ENCODE data around the gene PLXNA4.
A peak's percentile ranks its signal among the peaks of the same experiment; 100 is the strongest.

Gene PLXNA4

DNA sequence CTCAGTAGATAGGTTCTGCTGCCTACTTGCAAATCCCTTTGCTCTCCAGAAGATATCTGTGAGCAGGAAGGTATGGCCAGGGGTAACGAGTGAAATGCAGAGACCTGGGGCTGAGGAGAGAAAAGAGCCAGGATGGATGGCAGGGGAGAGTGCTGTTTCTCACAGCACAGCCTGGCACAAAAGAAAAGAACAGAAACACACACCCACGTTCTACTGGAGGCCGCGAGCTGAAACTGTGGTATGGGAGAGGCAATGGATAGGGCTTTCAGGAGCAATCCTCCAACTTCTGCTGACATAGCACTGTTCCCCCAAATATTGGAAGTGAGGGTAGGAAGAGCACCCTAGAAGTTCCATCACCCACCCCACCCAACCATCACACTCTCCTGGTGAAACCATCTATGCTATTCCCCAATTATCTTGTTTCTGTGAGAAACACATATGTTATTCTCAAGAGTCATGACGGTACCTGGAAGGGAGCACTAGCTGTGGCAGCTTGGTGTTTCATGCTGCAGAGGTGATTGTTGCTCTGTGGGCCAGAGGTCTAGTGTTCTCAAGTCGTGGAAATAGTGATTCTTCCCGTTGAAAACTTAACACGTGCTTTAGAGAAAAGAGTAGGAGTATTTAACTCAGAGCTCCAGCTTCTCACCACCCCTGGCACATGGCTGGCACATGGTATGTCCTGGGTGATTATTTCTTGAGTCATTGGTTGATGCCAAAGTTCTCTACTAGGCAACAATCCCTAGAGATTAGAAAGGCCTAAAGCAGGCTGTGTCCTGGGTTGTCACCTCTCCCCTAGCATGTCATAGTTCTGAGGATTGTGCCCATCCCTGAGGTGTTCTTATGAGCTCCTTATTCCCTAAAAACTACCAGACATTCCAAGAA lies 198.3 kb downstream of the PLXNA4 start:
- DNase-seq = no peak

DNA sequence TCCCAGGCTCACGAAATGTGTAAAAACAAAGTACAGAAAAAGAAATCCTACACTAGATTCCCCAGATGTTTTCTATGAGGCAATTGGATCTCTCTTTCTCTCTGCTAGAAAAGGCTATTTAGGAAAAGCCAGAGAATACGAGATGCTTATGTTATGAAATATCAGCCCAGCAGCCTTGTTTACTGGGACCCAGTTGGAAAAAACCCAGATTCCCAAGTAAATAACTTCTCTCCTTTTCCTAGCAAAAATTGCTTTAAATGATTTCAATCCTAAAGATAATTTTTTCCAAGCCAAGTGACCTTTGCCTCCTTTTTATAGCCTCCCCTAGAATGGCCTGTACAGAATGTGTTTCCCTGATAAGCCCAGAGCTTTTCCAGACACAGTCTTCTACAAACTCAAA lies 199.3 kb downstream of the PLXNA4 start:
- no peak for DNase-seq

DNA sequence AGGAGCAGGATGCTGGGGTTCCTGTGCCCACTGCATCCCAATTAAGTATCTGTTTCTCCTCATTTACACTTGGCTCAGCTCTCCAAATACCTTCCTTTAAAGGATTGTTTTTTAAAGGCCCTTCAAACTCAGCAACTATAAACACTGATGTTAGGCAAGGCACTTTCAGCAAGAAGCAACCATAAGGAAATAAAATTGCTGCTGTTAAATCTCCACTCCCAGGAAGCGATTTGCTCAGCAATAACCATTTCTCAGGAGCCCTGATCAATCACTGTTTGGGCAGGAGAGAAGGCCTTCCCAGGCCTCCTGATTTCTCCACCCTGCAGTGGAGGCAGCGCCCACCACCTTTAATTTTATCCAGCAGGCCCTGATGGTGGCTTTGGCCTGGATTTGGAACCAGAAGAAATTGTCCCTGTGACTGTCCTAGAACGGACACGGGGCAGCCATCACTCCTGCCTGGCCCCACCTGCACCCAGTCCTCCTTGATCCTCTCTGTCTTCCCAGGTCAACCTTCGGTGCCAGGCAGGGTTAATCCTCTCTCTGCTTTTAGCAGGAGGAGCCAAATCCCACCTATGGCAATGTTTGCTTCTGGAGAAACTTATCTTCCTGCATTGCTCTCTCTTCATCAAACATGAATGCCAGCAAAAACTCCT lies 199.8 kb downstream of the PLXNA4 start:
- DNase-seq = no peak

DNA sequence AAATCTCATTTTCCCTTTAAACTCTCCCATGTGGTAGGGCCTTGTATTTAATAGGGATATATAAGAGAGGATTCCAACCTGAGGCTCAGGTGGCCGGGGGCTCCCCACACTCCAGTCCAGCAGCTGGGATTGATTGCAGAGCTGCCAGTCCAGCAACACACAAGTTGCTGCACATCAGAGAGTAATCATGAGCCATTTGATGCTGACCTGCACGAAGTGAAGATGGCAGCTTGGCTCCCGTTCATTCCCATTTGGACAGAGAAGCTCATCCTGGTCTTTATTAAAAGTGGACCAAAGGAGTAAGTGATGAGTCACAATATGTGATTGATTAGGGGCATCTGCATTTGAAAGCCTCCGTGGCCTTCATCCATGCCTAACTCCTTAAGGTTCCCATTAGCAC lies 202.4 kb downstream of the PLXNA4 start:
- no peak for DNase-seq

- no peak for DNase-seq
Measured at GRCh38 chr7:132373041-132373440, 203.2 kb downstream of the PLXNA4 start.

- DNase-seq = no peak
Measured at GRCh38 chr7:132371948-132372347, 204.3 kb downstream of the PLXNA4 start.

DNA sequence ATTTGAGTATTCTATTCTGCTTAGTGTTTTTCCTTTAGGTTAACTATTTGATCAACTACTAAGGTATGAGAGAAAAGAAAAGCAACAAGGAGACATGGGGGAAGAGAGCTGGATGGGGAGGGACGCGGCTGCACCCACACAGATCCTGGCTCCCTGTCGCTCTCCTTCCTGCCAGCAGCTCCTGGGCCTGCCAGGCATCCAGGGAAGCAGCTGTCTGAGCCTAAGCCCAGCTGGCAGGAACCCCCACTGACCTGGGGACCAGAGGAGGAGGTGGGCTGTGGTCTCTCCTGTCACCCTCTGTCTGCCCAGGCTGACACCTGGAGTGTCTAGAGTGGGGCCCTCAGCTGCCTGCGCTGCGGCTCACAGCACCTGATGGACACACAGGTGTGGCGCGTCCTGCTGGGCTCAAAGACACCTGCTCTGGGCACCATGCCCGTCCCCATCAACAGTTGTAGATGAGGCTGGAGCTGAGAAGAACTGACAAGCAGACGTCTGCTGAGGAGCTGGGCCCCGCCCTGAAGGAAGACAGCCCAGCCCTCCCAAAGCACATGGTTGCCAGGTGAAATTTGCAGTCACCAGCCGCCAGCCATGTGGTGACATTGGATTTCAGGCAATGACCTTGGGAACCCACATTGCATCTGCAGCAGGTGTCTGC lies 207.9 kb downstream of the PLXNA4 start:
- peak; percentile 7 for DNase-seq

- DNase-seq = no peak
Measured at GRCh38 chr7:132367795-132368194, 208.5 kb downstream of the PLXNA4 start.

DNA sequence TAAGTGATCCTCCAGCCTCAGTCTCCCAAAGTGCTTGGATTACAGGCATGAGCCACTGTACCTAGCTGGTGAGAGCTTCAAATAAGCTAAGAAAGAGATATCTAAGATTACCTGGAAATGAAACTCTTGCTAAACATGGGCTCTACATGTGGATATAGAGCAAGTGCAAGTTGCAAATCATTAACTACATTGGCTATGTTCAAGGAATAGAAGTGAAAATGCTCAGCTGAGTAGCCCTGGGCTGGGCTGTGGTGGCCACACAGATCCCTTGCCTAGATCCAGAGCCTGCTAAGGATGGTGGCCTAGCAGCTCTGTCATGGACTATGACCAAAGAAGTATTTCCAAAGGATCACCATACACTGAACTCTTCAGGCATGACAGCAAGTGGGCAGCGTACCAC lies 209.3 kb downstream of the PLXNA4 start:
- DNase-seq = no peak

DNA sequence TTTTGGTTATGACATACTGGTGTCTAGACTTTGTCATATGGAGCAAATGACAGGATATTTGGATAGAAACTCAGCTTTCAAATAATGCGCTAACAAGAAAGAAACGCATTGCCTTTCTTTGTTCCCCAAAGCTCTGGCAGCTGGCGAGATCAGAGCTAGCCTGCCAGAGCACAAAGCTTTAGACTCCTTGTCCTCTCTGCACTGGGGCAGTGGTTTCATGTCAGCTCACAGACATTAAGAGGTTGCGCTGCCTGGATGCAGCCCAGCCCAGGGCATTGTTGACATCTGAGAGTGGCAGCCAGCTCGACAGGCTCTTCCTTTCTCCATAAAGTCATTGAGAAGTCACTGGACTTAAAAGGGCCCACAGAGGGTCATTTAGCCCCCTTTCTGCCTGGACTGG lies 212.0 kb downstream of the PLXNA4 start:
- no peak for DNase-seq

GRCh38 chr7:132362059-132362458 lies 214.2 kb downstream of the PLXNA4 start:
- no peak for DNase-seq

- no peak for DNase-seq
Measured at GRCh38 chr7:132361146-132361545, 215.1 kb downstream of the PLXNA4 start.

- DNase-seq = no peak
Measured at GRCh38 chr7:132359743-132360142, 216.5 kb downstream of the PLXNA4 start.

- no peak for DNase-seq
Measured at GRCh38 chr7:132355048-132355447, 221.2 kb downstream of the PLXNA4 start.

DNA sequence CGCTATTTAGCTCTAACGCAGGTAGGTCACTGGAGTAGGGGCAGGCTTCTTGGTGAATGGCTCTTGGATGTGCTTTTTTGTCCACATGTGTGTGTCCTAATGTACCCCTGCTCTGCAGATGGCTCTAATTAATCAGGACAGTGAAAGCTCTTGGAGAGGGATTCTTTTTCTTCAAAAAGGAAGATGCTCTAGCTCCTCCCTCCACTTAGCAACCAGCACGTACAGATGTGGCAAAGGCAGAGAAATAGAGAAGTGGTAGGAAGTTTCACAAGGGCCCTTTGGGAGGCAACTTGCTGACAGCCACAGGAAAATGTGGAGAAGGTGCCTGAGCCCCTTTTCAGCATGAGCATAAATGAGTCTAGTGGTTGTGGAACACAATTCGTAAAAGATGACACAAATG lies 221.7 kb downstream of the PLXNA4 start:
- no peak for DNase-seq

- DNase-seq = no peak
Measured at GRCh38 chr7:132353936-132354335, 222.3 kb downstream of the PLXNA4 start.

GRCh38 chr7:132352800-132353199 lies 223.5 kb downstream of the PLXNA4 start:
- DNase-seq = no peak

DNA sequence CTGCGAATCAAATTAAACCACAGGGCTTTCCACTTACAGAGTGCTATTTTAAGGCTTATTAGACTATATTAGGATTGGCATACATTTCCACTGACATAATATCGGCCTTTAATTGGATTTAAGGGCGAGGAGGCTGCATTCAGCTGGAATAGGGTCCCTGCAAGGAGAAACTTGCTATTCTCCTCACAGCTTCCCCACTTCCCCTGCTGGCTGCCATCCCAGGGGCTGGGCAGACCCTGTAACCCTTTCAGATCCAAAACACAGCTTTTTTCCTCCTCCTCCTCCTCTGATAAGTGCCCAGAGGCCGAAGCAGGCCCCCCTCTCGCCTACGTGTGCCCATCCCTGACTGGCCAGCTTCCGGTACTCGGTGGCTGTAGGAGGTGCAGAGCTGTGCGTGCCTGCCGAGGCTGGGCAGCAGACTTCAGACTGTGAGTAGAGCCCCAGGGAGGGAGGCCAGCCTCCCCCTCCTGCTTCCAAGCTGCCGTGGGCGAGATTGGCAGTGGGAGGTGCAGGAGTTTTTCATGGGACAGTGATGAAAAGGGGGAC lies 224.2 kb downstream of the PLXNA4 start:
- no peak for DNase-seq

GRCh38 chr7:132350741-132351140 lies 225.5 kb downstream of the PLXNA4 start:
- DNase-seq = no peak

- no peak for DNase-seq
Measured at GRCh38 chr7:132349075-132349474, 227.2 kb downstream of the PLXNA4 start.

GRCh38 chr7:132348341-132348740 lies 227.9 kb downstream of the PLXNA4 start:
- DNase-seq = no peak

- DNase-seq = no peak
Measured at GRCh38 chr7:132347858-132348257, 228.4 kb downstream of the PLXNA4 start.

GRCh38 chr7:132347123-132347522 lies 229.1 kb downstream of the PLXNA4 start:
- DNase-seq = peak; percentile 1
